Activated gamma-delta T cell treated with anti-CD3 and anti-CD28 coated beads, Interleukin-2, amount 50 U/mL, for 16 hours (primary cell): ENCODE results near the gene HM13.
"Not testable (repeated sequence)": the region's sequence is repeated elsewhere in the genome, so short reads cannot be mapped to it uniquely, and the experiment has no call there.

Experiments used
- DNase-seq: peaks from one replicate; pipeline ENCODE4 v3.0.0-alpha.2; 2020; ENCODE audit warnings: low read depth

HM13 gene

GRCh38 chr20:31502884-31503673 lies 11.2 kb upstream of the HM13 start:
- DNase-seq = peak; percentile 63

DNA sequence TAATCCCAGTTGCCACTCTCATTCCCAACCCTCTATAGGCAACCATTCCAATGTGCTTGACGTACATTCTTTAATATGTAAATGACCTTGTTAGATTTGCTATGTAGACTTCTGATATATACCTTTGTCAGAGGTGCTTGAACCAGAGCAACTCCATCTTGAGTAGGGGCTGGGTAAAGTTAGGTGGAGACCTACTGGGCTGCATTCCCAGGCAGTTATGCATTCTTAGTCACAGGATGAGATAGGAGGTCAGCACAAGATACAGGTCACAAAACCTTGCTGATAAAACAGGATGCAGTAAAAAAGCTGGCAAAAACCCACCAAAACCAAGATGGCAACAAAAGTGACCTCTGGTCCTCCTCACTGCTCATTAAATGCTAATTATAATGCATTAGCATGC lies 8.3 kb upstream of the HM13 start:
- no peak for DNase-seq

GRCh38 chr20:31508517-31509244 lies 5.6 kb upstream of the HM13 start:
- DNase-seq = no peak

- DNase-seq = no peak
Measured at GRCh38 chr20:31515072-31515774, 981 bp downstream of the HM13 start.

DNA sequence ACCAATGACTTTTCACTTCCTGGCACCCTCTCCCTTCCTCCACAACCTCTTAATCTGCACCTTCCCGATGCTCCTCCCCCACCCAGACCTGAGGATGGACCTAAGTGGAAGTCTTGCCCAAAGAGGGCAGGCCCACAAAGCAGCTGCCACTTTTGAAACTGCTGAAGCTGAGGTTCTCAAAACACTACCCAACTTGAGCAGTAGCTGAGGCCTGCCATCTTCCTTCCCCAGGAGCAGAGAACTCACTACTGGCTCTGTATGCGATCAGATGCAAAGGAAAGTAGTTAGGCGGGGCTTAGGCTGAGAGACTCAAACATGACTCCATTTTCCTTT lies 1.5 kb downstream of the HM13 start:
- DNase-seq = no peak

DNA sequence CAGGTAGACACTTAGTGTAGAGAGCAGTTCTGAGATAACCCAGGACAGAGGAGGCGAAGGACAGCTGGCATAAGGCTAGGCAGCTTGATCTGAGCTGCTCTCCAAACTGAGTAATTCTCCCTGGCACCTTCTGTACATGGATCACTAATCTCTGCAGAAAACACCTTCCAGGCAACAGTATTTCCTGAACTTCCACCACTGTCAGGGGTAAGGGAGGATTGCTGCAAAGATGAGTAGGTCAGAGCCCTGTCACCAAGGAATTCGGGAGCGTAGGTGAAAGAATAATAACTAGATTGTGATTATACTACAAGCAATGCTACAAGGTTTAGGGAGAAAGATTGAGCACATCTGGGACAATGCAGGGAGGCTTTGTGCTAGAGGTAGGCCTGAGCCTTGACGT lies 1.9 kb downstream of the HM13 start:
- no peak for DNase-seq

GRCh38 chr20:31516651-31517050 lies 2.4 kb downstream of the HM13 start:
- no peak for DNase-seq

- no peak for DNase-seq
Measured at GRCh38 chr20:31517373-31517772, 3.1 kb downstream of the HM13 start.

- not testable (repeated sequence) for DNase-seq
Measured at GRCh38 chr20:31521267-31521666, 7.0 kb downstream of the HM13 start.

- DNase-seq = no peak
Measured at GRCh38 chr20:31522731-31523130, 8.5 kb downstream of the HM13 start.

DNA sequence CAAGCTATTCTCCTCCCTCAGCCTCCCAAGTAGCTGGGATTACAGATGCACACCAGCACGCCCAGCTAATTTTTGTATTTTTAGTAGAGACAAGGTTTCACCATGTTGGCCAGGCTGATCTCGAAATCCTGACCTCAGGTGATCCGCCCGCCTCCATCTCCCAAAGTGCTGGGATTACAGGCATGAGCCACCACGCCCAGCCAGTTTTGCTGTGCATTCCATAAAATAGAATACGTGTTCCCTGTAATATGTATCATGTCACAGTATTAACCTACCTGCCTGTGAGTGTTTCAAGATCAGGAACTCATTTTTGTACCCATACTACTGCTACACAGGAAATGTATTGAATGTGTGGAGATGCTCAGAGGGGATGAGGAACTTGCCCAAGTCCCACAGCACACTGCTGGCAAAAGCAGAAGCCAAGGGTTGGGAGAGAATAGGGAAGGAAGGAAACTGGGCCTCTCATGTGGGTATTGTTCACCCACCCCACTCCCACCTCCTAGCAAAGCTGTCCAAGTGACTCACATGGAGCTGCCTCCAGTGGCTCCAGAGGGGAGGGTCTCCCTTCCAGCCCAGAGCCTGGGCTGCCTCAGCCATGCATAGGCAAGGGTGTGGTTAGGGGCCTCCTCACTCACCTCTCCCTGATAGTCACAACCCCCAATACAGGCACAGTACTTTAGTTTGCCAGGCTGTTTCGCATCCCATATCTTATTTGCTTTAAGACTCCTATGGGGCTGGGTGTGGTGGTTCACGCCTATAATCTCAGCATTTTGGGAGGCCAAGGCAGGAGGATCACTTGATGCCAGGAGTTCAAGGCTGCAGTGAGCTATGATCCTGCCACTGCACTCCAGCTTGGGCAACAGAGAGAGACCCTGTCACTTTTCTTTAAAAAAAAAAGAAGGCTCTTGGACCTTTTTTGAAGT lies 9.4 kb downstream of the HM13 start:
- no peak for DNase-seq

DNA sequence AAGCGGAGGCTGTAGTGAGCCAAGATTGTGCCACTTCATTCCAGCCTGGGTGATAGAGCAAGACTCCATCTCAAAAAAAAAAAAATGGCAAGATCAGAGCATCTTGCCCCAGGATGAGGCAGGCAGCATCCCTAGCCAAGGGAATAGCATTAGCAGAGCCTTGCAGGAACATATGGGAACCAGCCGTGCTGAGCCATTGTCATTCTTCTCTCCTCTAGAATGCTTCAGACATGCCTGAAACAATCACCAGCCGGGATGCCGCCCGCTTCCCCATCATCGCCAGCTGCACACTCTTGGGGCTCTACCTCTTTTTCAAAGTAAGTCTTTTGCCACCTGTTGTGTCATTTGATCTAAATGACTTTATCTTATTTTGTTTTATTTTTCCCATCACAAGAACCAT lies 13.0 kb downstream of the HM13 start:
- DNase-seq = no peak

DNA sequence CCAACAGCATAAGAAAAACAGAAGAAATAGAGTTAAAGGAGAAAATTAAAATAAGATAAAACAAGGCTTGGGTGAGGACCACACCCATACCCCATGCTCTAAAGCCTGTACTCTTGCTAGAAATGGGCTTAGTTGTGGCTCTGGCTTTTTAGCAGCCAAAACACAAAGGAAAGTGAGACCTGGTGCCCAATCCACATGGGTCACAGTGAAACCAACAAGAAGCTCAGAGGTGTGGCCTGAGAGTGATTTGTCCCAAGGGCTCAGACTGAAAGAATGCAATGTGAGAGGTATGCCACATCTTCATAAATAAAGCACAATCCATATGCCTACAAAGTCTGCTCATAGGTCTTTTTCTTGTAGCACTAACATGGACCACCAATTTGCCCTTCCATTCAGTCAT lies 21.1 kb downstream of the HM13 start:
- no peak for DNase-seq

- no peak for DNase-seq
Measured at GRCh38 chr20:31536575-31536974, 22.3 kb downstream of the HM13 start.

DNA sequence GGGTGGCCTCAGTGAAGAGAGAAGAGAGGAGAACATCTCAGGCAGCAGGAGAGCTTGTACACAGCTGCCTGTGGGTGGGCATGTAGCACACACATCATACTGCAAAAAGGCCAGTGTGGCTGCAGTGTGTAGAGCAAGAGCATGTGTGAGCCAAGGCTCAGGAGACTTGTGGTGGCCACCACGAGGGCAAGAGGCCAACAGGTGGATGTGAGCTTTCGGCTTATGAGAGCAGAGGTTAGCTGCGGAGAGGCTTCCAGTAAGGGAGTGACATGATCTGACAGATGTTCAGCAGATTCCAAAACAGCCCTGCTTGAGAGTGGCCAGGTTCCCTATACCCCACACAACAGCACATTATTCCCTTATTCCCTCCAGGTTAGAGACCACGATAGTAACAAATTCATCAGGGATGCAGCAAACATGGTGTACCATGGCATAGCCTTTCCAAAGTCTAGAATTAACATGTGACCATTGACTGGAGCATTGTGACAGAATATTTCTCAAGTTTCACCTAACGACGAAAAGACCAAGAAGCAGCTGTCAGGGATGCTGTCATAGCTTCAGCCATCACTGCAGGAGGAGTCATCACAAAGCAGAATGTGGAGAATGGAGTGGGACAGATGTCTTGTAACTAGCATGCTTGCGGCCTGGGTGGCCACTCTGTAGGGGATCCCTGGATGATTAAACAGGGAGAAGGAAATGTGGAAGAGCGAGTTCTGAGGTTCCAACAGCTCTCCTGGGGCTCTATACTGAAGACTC lies 23.1 kb downstream of the HM13 start:
- no peak for DNase-seq

GRCh38 chr20:31537890-31538289 lies 23.6 kb downstream of the HM13 start:
- no peak for DNase-seq

DNA sequence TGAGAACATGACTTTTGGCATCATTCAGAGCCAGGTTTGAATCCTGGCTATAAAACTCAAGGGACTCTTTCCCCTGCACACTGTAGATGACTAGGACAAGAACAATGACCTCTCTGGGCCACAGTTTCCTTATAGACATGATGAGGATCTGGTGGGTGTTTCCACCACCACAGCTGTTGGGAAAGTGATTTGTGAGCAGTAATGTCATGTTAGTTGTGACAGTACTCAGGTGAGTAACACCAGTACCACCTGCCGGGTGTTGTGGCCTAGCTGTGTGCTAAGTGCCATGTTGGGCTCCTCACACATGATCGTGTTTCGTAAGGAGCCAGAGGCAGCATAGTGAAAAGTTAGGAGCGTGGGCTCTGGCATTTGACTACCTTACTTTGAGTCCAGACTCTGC lies 24.1 kb downstream of the HM13 start:
- no peak for DNase-seq

GRCh38 chr20:31539636-31540035 lies 25.4 kb downstream of the HM13 start:
- not testable (repeated sequence) for DNase-seq

DNA sequence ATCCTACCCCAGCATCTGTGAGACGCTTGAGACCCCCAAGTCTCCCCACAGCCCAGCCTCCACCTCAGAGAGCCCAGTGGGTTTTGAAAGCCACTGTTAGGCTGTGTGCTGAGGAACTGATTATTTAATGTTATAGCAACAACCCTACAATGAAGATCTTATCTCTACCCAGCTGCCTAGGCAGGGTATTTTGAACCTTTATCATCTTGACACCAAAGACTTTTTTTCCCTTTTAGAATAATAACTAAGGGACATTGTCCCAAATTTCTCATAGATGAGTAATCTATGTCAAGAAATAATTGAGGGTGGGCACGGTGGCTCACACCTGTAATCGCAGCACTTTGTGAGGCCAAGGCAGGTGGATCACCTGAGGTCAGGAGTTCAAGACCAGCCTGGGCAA lies 26.2 kb downstream of the HM13 start:
- no peak for DNase-seq

DNA sequence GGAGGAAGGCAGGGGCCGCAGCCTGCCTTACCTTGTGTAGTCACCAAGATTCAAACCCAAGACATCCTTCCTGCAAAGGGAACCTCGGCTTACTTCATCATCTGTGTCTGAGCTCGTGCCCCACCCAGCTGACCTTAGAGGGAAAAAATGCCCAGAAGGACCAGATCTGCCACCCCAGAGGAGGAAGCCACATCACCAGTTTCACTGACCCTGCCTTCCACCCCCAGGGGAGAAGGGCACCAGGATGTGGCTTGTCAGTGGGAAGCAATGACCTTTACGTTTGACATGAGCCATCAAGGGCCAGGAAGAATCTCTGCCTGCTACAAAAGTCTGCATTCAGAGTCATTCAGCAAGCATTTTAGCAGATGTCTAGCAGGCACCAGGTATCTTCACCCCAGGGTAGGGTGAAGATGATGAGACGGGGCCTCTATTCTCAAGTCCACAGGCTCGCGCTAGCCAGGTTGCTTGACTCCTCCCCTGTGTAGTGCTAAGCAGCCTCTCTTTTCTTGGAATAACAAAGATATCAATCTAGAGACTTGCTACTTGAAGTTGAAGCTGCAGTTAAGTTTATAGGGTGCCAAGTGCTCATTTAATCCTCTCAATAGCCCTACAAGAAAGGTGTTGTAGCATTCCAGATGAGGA lies 28.1 kb downstream of the HM13 start:
- DNase-seq = peak; percentile 14

DNA sequence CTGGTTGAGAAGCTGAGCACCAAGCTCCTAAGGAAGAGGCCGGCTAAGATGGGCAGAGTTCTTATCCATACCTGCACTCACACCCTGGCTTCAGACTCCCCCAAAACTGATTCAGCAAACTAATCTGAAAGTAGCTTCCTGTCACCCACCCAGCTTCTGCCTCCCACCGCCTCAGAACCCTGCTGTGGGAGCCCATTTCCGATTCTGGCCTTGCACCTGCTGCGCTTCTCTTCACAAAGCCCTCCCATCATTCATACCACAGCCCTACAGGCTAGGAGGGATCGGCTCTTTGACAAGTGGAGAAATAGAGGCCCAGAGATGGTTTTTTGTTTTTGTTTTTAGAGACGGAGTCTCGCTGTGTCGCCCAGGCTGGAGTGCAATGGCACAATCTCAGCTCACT lies 28.7 kb downstream of the HM13 start:
- DNase-seq = no peak
